Measurements from ENCODE around the gene GRIN2D. TPM values are rescaled to one million over a fixed set of nuclear protein-coding genes. Genes with fewer than 3 reads are reported as not detected.

Gene GRIN2D
- total RNA-seq, 1 donor from 2014 or later: 0.16 TPM

GRCh38 chr19:48395170-48395455 lies 1.6 kb downstream of the GRIN2D start:
- Mint-ChIP-seq H3K36me3 (ENCODE audit: low read depth) (peaks cover 9% of the 10 kb centered on the region), H3K9me3 (no peaks in the 10 kb centered on the region), H3K27me3 (ENCODE audit: insufficient read depth) (peaks cover 52% of the 10 kb centered on the region), H3K27ac (no peak overlapping the region), H3K4me3 (no peak overlapping the region), H3K4me1 (ENCODE audit: low read depth) (peaks cover 39% of the 10 kb centered on the region)
- DNase-seq (ENCODE audit: low spot score): no peak
- intact Hi-C loops (cut with micrococcal nuclease): loop anchor here (5.0 kb wide), 1 partner anchor 117 kb away; the partner anchor contains the start of gene LMTK3

GRCh38 chr19:48395499-48395898 lies 2.0 kb downstream of the GRIN2D start:
- DNase-seq (ENCODE audit: low spot score): no peak
- Mint-ChIP-seq H3K9me3 (no peaks in the 10 kb centered on the region), H3K36me3 (ENCODE audit: low read depth) (peaks cover 7% of the 10 kb centered on the region), H3K27me3 (ENCODE audit: insufficient read depth) (peaks cover 52% of the 10 kb centered on the region), H3K4me1 (ENCODE audit: low read depth) (peaks cover 39% of the 10 kb centered on the region), H3K4me3 (no peak overlapping the region), H3K27ac (no peak overlapping the region)
- intact Hi-C loops (cut with micrococcal nuclease): loop anchor here (5.0 kb wide), 1 partner anchor 117 kb away; the partner anchor contains the start of gene LMTK3

GRCh38 chr19:48396016-48396823 lies 2.8 kb downstream of the GRIN2D start:
- Mint-ChIP-seq H3K9me3 (no peaks in the 10 kb centered on the region), H3K36me3 (ENCODE audit: low read depth) (peaks cover 7% of the 10 kb centered on the region), H3K27ac (no peak overlapping the region), H3K27me3 (ENCODE audit: insufficient read depth) (peaks cover 52% of the 10 kb centered on the region), H3K4me1 (ENCODE audit: low read depth) (peaks cover 40% of the 10 kb centered on the region), H3K4me3 (peak overlapping the region; percentile 26)
- DNase-seq (ENCODE audit: low spot score): no peak
- intact Hi-C loops (cut with micrococcal nuclease): loop anchor here (5.0 kb wide), 1 partner anchor 116 kb away; the partner anchor contains the start of gene LMTK3

GRCh38 chr19:48396824-48397176 lies 3.3 kb downstream of the GRIN2D start:
- H3K4me3 Mint-ChIP-seq: no peak overlapping the region

GRCh38 chr19:48397263-48398101 lies 4.0 kb downstream of the GRIN2D start:
- Mint-ChIP-seq H3K27ac (peak overlapping the region; percentile 89), H3K9me3 (no peaks in the 10 kb centered on the region), H3K36me3 (ENCODE audit: low read depth) (peaks cover 7% of the 10 kb centered on the region), H3K4me1 (ENCODE audit: low read depth) (peaks cover 33% of the 10 kb centered on the region), H3K4me3 (peak overlapping the region; percentile 93), H3K27me3 (ENCODE audit: insufficient read depth) (peaks cover 46% of the 10 kb centered on the region)
- DNase-seq (ENCODE audit: low spot score): no peak
- intact Hi-C loops (cut with micrococcal nuclease): loop anchor here (1.0 to 5.0 kb wide), 4 partner anchors 33 to 115 kb away; partner anchors contain the start of genes GRWD1, LMTK3 and SYNGR4

More at GRCh38 chr19:48396824-48397176, 3.3 kb downstream of the GRIN2D start:
- H3K4me1 Mint-ChIP-seq (ENCODE audit: low read depth): peaks cover 36% of the 10 kb centered on the region
- no peak for DNase-seq (ENCODE audit: low spot score)
- peaks cover 49% of the 10 kb centered on the region for H3K27me3 Mint-ChIP-seq (ENCODE audit: insufficient read depth)
- H3K36me3 Mint-ChIP-seq (ENCODE audit: low read depth): peaks cover 7% of the 10 kb centered on the region
- intact Hi-C loops (cut with micrococcal nuclease): loop anchor here (5.0 kb wide), 1 partner anchor 116 kb away; the partner anchor contains the start of gene LMTK3
- no peak overlapping the region for H3K27ac Mint-ChIP-seq
- no peaks in the 10 kb centered on the region for H3K9me3 Mint-ChIP-seq

- Mint-ChIP-seq H3K27me3 (ENCODE audit: insufficient read depth) (peaks cover 41% of the 10 kb centered on the region), H3K4me1 (ENCODE audit: low read depth) (peaks cover 31% of the 10 kb centered on the region), H3K9me3 (no peaks in the 10 kb centered on the region), H3K36me3 (ENCODE audit: low read depth) (peaks cover 7% of the 10 kb centered on the region), H3K27ac (peak overlapping the region; percentile 89), H3K4me3 (peak overlapping the region; percentile 93)
- no peak for DNase-seq (ENCODE audit: low spot score)
- intact Hi-C loops (cut with micrococcal nuclease): loop anchor here (1.0 to 5.0 kb wide), 4 partner anchors 33 to 114 kb away; partner anchors contain the start of genes GRWD1, LMTK3 and SYNGR4
Measured at GRCh38 chr19:48398102-48398374, 4.6 kb downstream of the GRIN2D start.

GRCh38 chr19:48398375-48399235 lies 5.1 kb downstream of the GRIN2D start:
- H3K4me1 Mint-ChIP-seq (ENCODE audit: low read depth): peaks cover 31% of the 10 kb centered on the region
- intact Hi-C loops (cut with micrococcal nuclease): loop anchor here (1.0 to 5.0 kb wide), 6 partner anchors 7 to 114 kb away; partner anchors contain the start of genes GRWD1, KDELR1, LMTK3 and SYNGR4
- peaks cover 7% of the 10 kb centered on the region for H3K36me3 Mint-ChIP-seq (ENCODE audit: low read depth)
- peak overlapping the region; percentile 34 for H3K27ac Mint-ChIP-seq
- H3K27me3 Mint-ChIP-seq (ENCODE audit: insufficient read depth): peaks cover 39% of the 10 kb centered on the region
- DNase-seq (ENCODE audit: low spot score): peak; percentile 84
- H3K4me3 Mint-ChIP-seq: peak overlapping the region; percentile 53
- H3K9me3 Mint-ChIP-seq: no peaks in the 10 kb centered on the region

- Mint-ChIP-seq H3K27ac (no peak overlapping the region), H3K4me1 (ENCODE audit: low read depth) (peaks cover 31% of the 10 kb centered on the region), H3K9me3 (no peaks in the 10 kb centered on the region), H3K4me3 (peak overlapping the region; percentile 45), H3K36me3 (ENCODE audit: low read depth) (peaks cover 7% of the 10 kb centered on the region), H3K27me3 (ENCODE audit: insufficient read depth) (peaks cover 28% of the 10 kb centered on the region)
- intact Hi-C loops (cut with micrococcal nuclease): no loop called here
- DNase-seq (ENCODE audit: low spot score): no peak
Measured at GRCh38 chr19:48400018-48400742, 6.7 kb downstream of the GRIN2D start.

- no peaks in the 10 kb centered on the region for H3K9me3 Mint-ChIP-seq
- intact Hi-C loops (cut with micrococcal nuclease): no loop called here
- peaks cover 31% of the 10 kb centered on the region for H3K4me1 Mint-ChIP-seq (ENCODE audit: low read depth)
- H3K27me3 Mint-ChIP-seq (ENCODE audit: insufficient read depth): peaks cover 20% of the 10 kb centered on the region
- no peak for DNase-seq (ENCODE audit: low spot score)
- no peak overlapping the region for H3K27ac Mint-ChIP-seq
- H3K4me3 Mint-ChIP-seq: no peak overlapping the region
- H3K36me3 Mint-ChIP-seq (ENCODE audit: low read depth): peaks cover 7% of the 10 kb centered on the region
Measured at GRCh38 chr19:48401287-48401686, 7.8 kb downstream of the GRIN2D start.

GRCh38 chr19:48403606-48404005 lies 10.1 kb downstream of the GRIN2D start:
- Mint-ChIP-seq H3K4me1 (ENCODE audit: low read depth) (peaks cover 18% of the 10 kb centered on the region), H3K36me3 (ENCODE audit: low read depth) (no peaks in the 10 kb centered on the region), H3K4me3 (no peak overlapping the region), H3K27me3 (ENCODE audit: insufficient read depth) (peaks cover 18% of the 10 kb centered on the region), H3K9me3 (no peaks in the 10 kb centered on the region), H3K27ac (no peak overlapping the region)
- peak; percentile 28 for DNase-seq (ENCODE audit: low spot score)
- intact Hi-C loops (cut with micrococcal nuclease): no loop called here

GRCh38 chr19:48405010-48405659 lies 11.7 kb downstream of the GRIN2D start:
- Mint-ChIP-seq H3K4me3 (no peak overlapping the region), H3K4me1 (ENCODE audit: low read depth) (peaks cover 4% of the 10 kb centered on the region), H3K27ac (no peak overlapping the region), H3K27me3 (ENCODE audit: insufficient read depth) (peaks cover 14% of the 10 kb centered on the region), H3K36me3 (ENCODE audit: low read depth) (no peaks in the 10 kb centered on the region), H3K9me3 (no peaks in the 10 kb centered on the region)
- intact Hi-C loops (cut with micrococcal nuclease): no loop called here
- no peak for DNase-seq (ENCODE audit: low spot score)

Measured in activated T-helper 1 cell treated with anti-CD3 and anti-CD28 coated beads, Interleukin-12 subunit alpha, Interleukin-12 subunit beta, Interleukin-2, Interleukin-4 antibody, amounts not matched to agents 30 ng/mL and 10 ng/mL and 1 ng/mL, durations not matched to agents 14 hours and 24 hours and 36 hours (primary cell).